Lower leg skin (tissue), 3 donors: Measurements from ENCODE around the gene BHLHE23.

ENCODE experiments used
- CTCF ChIP-seq, 3 donors: fragments of 450-650 bp; IDR thresholded peaks; one replicate each; pipeline ENCODE4 v1.5.1; 2016; ENCODE audit warnings: antibody characterized with exemption in 3 of 3, mild to moderate bottlenecking in 3 of 3, moderate library complexity in 2 of 3
- POLR2A ChIP-seq, 2 donors: fragments of 450-650 bp; IDR thresholded peaks; one replicate each; pipeline ENCODE4 v1.6.1; 2016 to 2017; ENCODE audit warnings: antibody characterized with exemption in 2 of 2, mild to moderate bottlenecking in 1 of 2, moderate library complexity in 1 of 2

GRCh38 chr20:63008541-63009044 lies 1.8 kb upstream of the BHLHE23 start:
- TF ChIP-seq CTCF (IDR thresholded peaks at IDR 0.05) (no peak), POLR2A (IDR thresholded peaks at IDR 0.05) (no peak)
